Neural cell (in vitro differentiated cells): Measurements from ENCODE around the gene SPTBN1.

Source experiments
- CTCF ChIP-seq: fragments of 450-650 bp; IDR thresholded peaks from 2 replicates; pipeline ENCODE4 v1.5.1; 2014; ENCODE audit warnings: antibody characterized with exemption, mild to moderate bottlenecking, moderate library complexity; ENCODE audit not compliant: poor library complexity, severe bottlenecking
- EP300 ChIP-seq: fragments of 450-650 bp; conservative IDR thresholded peaks from 2 replicates; pipeline ENCODE4 v1.6.1; 2014; ENCODE audit warnings: antibody characterized with exemption, mild to moderate bottlenecking, moderate library complexity; ENCODE audit not compliant: poor library complexity, severe bottlenecking
- EZH2 ChIP-seq: fragments of 200-600, 300-800 bp; shearing (Covaris generic), sonication (generic); IDR thresholded peaks from 2 replicates; pipeline ENCODE4 v1.6.1; 2014; ENCODE audit warnings: antibody characterized with exemption, low read length, borderline replicate concordance, mild to moderate bottlenecking; ENCODE audit not compliant: insufficient read depth, poor library complexity, severe bottlenecking
- MXI1 ChIP-seq: fragments of 450-650 bp; conservative IDR thresholded peaks from 2 replicates; pipeline ENCODE4 v1.6.1; 2014; ENCODE audit warnings: antibody characterized with exemption, mild to moderate bottlenecking; ENCODE audit not compliant: poor library complexity, severe bottlenecking
- POLR2AphosphoS5 ChIP-seq: IDR thresholded peaks from 2 replicates; pipeline ENCODE4 v1.6.1; 2012
- RAD21 ChIP-seq: fragments of 450-650 bp; conservative IDR thresholded peaks from 2 replicates; pipeline ENCODE4 v1.6.1; 2014; ENCODE audit warnings: antibody characterized with exemption, mild to moderate bottlenecking, moderate library complexity
- SMC3 ChIP-seq: fragments of 450-650 bp; conservative IDR thresholded peaks from 2 replicates; pipeline ENCODE4 v1.6.1; 2014; ENCODE audit warnings: antibody characterized with exemption, mild to moderate bottlenecking, moderate library complexity; ENCODE audit not compliant: poor library complexity

- no peak for TF ChIP-seq CTCF
- TF ChIP-seq POLR2AphosphoS5: no peak
- TF ChIP-seq RAD21: no peak
- no peak for TF ChIP-seq EZH2
- TF ChIP-seq EP300: no peak
- TF ChIP-seq SMC3: no peak
- no peak for TF ChIP-seq MXI1
These were observed 14.3 kb downstream of the SPTBN1 start for GRCh38 chr2:54470266-54470938.
